CD4-positive, alpha-beta T cell treated with Interleukin-4 for 4 hours (primary cell): Measurements from ENCODE around the gene HDHD2.
"Not testable (repeated sequence)": the region's sequence is repeated elsewhere in the genome, so short reads cannot be mapped to it uniquely, and the experiment has no call there.

Experiments used
- DNase-seq: peaks from one replicate; pipeline ENCODE4 v3.0.0-alpha.2; 2020

Gene HDHD2, protein sequence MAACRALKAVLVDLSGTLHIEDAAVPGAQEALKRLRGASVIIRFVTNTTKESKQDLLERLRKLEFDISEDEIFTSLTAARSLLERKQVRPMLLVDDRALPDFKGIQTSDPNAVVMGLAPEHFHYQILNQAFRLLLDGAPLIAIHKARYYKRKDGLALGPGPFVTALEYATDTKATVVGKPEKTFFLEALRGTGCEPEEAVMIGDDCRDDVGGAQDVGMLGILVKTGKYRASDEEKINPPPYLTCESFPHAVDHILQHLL

DNA sequence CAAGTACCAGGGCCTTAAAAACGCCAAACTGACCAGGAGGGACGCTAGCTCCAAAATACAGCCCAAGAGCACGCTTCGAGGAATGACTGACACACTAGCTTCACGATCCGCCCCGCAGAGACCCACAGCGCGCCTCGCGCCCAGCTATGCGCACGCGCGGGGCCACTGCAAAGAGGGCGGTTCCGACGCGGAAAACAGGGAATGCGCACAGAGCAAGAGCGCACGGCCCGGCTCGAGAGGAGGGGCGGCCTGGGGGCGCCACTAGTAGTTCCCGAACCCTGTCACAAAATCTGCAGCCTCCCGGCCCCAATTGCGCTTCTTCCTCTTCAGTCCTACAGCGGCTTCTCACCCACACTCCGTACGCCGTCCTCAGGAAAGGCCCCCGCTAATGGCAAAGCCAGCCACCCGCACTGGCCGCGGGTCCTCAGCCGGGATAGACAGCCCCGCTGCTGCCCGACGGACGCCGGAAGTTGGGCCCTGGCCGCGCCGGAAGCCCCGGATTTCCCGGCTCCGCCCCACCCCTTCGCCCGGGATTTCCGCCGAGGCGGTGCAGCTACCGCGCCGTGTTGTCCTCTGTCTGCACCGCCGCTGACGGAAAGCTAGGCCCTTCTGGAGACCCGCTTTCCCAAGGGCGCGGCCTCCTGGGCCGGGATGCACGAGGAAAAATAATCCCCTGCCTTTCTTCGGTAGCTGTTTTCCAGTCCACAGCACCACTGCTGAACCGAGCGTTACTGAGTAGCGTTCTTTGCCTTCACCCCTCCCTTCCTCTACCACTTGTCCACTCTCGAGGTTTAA, at the start of gene HDHD2:
HDHD2 (minus strand) TSS at position 472 of the 795 bp plus-strand sequence. CDS start 14,061 bp downstream, outside the sequence.
- DNase-seq, result peak; percentile 75

DNA sequence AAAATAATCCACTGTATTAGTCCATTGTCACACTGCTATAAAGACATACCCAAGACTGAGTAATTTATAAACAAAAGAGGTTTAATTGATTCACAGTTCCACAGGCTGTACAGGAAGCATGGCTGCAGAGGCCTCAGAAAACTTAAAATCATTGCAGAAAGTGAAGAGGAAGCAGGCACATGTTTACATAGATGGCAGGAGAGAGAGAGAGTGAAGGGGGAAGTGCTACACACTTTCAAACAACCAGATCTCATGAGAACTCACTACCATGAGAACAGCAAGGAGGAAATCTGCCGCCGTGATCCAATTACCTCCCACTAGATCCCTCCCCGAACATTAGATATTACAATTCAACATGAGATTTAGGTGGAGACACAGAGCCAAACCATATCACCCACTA, 45.7 kb upstream of the HDHD2 start:
- DNase-seq, result not testable (repeated sequence)

DNA sequence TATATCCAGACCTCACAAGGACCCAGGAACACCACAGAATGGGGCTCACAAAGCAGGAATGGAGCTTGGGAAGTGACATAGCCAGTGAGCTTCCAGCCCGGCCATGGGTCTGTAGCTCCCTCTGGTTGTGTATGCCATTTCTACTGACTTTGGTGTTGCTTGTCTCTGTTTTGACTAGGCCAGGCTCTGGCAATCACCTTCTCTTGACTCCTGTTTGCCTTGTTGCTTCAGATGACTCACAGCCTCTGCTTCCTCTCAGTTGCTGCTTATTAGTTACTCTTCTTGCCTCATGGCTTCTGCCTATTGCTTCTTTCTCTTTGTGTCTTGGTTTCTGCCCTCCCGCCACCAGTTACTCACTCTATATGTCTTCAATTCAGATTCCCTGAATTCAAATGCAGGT, 41.7 kb upstream of the HDHD2 start:
- DNase-seq, result no peak

DNA sequence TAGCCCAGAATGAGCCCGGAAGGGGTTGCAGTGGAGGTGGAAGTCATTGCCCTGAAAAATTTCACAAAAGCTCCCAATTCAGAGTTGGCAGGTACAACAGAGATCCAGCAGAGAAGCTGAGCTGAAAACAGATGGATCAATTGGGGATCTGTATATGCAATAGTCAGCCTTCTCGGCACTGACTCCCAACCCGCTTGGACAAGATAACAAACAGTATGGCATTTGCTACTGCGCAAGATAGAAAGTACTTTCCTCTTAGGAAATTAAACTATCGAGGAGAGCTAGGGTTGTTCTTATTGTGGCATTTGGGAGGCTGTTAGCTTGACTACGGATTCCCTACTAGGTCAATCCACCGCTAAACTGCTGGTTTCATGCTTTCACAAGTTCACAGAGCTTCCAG, 37.4 kb upstream of the HDHD2 start:
- DNase-seq, result no peak

DNA sequence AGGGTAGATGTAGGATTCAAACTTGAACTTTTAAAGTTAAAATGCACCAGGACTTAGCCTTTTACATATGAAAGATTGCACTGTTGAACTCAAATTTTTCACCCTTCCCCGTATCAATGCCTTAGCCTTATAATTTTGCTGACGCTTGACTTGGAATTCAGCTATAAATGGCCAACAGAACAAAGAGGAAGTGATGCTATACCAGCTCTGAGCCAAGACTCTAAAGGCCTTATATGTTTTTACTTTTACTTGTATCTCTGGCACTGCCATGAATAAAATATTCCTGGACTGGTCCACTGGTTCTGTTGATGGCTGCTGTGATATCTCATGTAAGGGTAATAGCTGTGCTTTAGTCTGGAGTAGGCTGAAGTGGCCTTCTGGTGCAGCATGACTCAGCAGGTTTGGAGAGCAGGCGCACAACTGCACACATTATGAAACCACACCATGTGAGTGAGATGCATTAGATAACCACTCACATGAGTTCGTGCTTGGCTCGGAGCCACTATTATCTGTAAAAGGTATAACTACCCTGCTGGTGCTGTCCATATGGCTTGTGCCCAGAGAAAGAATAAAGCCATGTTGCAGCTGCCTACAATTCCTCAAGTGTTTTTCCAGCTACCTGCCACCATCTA, 34.2 kb upstream of the HDHD2 start:
- no peak for DNase-seq

DNA sequence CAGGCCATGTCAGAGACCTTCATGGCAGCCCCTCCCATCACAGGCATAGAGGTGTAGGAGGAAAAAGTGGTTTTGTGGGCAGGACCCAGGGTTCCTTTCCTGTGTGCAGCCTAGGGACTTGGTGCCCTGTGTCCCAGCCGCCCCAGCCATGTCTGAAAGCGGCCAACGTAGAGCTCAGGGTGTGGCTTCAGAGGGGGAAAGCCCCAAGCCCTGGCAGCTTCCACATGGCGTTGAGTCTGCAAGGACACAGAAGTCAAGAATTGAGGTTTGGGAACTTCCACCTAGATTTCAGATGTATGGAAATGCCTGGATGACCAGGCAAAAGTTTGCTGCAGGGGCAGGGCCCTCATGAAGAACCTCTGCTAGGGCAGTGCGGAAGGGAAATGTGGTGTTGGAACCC, 31.9 kb upstream of the HDHD2 start:
- not testable (repeated sequence) for DNase-seq

DNA sequence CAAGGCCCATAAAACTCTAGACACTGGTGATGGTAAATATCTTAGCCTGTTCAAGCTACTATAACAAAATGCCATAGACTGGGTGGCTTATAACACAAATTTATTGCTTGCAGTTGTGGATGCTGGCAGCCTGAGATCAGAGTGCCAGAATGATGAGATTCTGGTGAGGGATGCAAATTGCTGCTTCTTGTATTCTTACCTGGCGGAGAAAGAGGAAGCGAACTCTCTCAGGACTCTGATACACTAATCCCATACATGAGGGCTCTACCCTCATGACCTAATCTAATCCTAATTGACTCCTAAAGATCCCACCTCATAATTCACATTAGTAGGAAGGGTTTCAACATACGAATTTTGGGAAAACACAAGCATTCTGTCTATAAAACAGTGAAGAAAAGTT, 30.5 kb upstream of the HDHD2 start:
- no peak for DNase-seq

DNA sequence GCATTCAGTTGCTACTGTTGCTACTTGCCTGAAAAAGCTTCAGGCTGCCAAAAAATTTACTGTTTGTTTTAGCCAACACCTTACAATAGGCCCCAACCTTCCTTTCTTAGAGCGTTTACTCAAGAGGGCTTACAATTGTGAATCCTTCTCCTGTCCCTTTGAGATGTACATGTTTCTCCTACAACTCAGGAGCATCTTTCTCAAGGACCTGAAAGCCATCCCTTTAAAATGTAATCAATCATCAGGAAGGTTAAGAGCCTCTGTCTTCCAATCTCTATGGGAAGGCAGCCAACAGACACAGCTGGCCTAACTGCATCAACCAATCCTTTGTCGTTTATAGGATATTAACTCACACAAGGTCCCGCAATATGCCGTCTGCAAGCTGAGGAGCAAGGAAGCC, 29.2 kb upstream of the HDHD2 start:
- no peak for DNase-seq

DNA sequence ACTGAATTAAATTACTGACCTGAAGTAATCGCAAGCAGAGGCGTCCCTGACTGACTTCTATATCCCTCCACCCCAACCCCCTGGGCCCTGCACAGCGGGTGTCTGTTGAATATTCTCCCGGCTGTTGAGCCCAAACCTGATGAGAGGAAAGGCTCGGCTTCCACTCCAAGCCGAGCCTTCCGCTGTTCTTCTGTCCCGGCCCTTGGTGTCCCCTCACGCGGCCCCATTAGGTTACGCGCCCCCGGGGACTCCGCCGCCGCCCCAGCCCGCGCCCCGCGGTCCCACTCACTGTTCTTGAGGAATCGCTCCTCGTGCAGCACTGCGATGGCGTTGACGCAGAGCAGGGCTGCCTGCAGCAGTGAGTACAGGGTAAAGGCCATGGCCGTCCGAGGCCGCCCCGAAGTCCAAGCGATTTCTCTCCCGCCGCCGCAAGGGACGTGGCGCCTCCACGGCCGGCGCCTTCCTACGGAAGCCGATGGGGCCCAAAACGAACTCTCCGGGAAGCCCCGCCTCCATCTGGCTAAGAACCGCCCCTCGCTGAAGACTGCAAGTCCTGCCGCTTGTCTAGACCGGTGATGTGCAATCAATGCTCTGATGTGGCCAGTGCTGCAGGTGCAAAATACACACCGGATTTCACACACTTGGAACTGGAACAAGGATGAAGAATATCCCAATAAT, 25.7 kb upstream of the HDHD2 start, which contains the start of gene IER3IP1:
IER3IP1 (minus strand) TSS at position 467 of the 678 bp plus-strand sequence; CDS start at position 380, 87 bp downstream.
- DNase-seq, result peak; percentile 91

DNA sequence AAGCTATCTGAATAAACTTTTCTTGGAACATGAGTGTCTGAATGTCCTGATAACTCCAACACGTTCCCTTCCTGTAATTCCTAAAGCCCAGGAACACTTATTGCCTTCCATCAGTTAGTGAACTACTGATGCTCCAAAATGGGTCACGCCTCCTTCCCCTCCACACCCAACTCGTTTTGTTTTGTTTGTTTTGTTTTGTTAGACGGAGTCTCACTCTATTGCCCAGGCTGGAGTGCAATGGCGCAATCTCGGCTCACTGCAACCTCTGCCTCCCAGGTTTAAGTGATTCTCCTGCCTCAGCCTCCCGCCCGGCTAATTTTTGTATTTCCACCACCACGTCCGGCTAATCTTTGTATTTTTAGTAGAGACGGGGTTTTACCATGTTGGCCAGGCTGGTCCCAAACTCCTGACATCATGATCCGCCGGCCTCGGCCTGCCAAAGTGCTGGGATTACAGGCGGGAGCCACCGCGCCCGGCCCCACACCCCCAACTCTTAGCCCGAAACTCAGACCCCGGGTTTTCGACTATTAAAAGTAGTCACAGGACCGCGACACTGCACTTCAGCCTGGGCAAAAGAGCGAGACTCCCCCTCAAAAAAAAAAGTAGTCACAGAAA, 25.1 kb upstream of the HDHD2 start:
- no peak for DNase-seq

DNA sequence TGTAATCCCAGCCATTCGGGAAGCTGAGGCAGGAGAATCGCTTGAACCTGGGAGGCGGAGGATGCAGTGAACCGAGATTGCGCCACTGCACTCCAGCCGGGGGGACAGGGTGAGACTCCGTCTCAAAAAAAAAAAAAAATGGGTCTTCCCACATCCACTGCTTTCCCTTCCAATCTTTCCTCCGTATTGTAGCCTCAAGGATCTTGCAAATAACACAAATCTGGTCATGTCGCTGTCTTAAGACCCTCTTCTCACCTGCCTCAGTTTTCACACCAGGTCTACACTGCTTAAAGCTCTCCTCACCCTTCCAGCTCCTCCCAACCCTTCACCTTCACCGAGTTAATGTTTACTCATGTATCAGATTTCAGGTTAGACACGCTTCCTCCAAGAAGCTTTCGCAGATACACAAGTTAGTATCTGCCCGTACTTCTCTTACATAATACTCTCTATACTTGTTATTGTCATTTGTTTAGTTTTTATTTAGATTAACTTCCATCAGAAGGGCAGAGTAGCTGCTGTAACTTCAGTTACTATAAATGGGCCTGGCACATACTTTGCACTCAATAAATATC, 24.3 kb upstream of the HDHD2 start:
- no peak for DNase-seq

DNA sequence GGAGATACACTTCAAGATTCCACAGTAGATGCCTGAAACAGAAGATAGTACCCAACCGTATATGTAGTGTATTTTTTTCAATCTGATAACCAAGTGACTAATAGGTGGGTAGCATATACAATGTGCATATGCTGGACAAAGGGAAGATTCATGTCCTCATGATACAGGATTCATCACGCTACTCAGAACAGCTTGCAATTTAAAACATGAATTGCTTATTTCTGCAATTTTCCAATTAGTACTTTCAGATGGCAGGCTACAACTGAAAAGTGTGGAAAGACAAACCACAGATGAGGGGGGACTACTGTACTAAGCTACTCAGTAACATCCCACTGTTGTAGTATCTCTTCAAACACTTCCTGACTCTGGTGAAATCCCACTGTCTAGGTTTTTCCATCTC, 22.2 kb upstream of the HDHD2 start:
- DNase-seq, result no peak

DNA sequence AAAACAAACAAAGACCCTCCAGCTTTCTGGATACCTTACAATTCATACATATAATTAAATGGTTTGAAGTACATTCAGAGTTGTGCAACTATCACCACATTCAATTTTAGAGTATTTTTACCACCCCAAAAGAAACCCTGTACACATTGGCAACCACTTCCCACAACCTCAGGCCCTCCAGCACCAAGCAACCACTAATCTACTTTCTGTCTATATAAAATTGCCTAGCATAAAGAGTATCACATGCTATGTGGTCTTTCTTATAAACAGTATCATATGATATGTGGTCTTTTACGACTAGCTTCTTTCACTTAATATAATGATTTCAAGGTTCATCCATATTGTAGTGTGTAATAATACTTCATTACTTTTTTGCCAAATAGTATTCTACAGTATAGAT, 18.6 kb upstream of the HDHD2 start:
- no peak for DNase-seq

DNA sequence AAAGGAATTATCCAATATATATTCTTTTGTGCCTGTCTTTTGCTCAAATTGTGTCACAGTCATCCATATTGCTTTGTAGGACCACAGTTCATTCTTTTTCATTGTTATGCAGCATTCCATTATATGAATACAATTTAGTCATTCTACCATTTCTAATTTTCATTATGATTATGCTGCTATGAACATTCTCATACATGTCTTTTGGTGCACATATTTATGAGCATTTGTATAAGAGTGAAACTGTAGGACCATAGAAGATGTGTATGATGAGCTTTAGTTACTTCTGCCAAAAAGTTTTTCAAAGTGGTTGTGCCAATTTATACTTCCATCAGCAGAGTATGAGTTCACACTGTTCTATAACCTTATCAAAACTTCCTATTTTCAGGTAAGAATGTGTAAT, 18.2 kb upstream of the HDHD2 start:
- DNase-seq, result no peak

DNA sequence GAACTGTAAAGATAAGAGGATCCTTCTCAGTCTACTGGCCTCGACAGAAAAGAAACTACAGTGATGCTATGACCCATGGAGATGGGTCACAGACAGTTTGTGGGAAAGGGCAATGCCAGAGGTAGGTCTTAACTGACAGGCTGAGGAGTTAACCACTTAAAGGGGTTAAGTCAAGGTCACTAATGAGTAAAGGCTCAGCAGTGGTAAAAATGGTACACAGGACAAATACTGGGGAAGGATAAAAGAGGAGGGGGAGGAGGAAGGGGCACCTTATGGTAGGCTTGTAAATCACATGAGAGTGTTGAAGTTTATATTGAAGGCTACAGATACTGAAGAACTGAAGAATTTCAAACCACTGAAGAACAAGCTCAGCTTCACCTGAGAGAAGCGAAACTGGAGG, 16.0 kb upstream of the HDHD2 start:
- DNase-seq, result no peak

DNA sequence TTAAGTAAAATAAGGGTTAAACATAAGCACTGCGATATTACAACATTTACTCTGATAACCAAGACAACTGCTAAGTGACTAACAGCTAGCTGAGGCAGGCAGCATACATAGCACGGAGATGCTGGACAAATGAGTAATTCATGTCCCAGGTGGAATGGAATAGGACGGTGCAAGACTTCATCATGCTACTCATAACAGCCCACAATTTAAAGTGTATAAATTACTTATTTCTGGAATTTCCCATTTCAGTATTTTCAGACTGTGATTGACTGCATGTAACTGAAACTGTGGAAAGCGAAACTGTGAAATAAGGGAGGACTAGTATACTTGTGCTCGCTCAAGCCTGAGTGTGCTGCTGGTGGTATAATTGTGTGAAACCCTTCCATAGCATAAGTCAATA, 12.9 kb upstream of the HDHD2 start:
- DNase-seq, result no peak

DNA sequence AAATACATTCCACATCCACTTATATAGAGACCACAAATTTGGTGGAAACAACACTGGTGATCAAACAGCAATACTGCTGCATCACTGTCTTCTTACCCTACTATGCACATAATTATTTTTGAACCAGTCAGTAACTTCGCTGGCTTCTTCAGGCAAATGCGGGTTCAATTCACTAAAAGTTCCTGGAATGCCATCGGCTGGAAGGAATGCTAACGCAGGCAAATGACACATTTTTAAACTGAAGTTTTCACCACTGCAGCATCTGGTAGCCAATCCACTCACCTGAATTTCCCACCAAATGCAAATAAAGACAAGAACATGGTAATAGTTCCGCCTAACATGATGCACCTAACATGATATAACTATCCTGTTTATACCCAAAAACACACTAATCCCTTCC, 10.0 kb upstream of the HDHD2 start:
- DNase-seq, result no peak

DNA sequence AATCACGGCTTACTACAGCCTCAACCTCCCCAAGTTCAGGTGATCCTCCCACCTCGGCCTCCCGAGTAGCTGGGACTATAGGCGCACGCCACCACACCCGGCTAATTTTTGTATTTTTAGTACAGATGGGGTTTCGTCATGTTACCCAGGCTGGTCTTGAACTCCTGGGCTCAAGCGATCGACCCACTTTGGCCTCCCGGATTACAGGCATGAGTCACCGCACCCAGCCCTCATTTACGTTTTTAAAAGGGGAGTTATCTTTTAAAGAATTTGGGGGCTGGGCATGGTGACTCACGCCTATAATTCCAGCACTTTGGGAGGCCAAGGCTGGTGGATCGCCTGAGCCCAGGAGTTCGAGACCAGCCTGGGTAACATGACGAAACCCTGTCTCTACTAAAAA, 8.1 kb upstream of the HDHD2 start:
- not testable (repeated sequence) for DNase-seq

DNA sequence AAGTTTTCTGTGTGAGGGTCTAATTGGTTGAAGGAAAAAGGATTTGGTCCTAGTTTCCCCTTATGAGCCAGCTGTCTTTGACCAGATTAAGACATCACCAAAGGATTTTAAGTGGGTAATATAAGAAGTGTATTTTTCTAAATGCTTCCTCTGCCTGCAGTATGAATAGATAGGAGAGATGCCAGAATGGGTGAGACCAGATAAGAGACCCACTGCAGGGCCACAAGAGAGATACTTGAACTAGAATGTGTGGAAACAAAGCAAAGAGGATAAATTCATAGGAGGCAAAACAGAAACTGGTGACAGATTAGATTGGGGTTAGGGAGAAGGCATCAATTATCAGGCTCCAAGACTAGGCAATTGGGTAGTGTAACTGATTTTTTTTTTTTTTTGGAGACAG, 1.1 kb upstream of the HDHD2 start:
- DNase-seq, result no peak

DNA sequence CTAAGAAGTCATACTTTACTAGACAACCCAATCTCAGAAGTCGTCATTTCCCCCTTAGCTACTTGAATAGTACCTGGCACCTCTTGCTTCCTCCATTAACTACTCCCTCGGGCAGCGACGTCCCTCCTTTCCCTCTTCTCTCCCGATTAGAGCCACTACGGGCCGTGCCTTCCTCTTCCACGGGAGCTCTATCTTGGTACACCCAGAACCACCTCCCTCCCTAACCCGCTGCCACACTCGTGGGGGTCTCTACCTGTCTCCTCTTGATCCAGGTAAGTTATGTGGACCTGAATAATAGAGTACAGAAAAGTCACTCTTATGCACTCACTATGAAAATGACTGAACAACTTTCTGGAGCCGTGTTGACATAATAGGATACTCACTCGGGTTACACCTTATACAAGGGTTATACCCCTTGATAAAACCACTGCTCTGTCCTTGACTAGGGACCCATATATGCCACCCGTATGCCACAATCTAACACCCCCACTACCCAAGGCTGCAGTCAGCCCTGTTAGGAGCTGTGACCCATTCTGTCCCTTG, 595 bp upstream of the HDHD2 start:
- no peak for DNase-seq

DNA sequence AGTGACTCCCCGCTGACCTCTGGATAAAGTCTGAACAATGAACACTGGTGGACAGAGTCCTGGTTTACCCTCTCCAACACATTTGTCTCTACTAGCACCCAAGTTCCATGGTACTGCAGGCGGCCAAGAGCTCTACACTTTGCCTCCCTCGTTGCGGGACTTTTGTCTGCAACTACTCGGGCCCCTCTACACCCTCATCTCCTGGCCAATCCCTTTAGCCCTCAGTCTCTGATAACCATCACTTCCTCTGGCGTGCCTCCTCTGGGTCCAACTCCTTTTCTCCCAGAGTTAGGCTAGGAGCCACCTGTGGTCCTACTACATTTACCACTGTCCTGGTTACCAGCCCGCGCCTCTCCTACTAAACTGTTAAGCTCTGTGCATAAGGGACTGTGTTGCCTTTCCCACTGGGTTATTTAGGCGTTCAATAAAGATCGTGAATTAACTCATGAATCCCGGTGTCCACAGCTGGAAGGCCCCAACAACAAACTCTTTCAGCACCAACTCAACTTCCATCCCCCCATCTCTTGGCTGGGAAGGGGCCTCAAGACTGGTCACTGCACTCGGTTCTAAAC, 757 bp downstream of the HDHD2 start:
- DNase-seq, result no peak

DNA sequence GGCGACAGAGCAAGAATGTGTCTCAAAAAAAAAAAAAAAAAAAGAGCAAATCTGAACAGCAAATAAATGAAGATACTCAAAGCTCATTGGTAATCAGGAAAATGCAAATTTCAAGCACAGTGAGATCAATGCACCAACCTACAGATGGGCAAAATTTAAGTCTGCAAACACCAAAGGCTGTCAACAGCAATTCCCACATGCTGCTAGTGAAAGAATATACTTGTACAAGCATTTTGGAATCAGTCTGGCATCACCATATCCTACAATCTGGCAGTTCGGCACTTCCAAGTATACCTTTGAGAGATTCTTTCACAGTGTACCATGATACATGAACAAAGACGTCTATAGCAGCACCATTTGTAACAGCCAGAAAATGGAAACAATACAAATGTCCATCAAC, 4.1 kb downstream of the HDHD2 start:
- no peak for DNase-seq
